Measurements from ENCODE around the gene GAS2L2.

GRCh38 chr17:35705705-35706104 is 47.3 kb downstream of the GAS2L2 start:
- TF ChIP-seq CBX5 (IDR thresholded peaks at IDR 0.05; ENCODE audit: low read depth, low read length) (no peak), EZH2 (IDR thresholded peaks at IDR 0.05; ENCODE audit: low read depth, low read length, severe bottlenecking) (no peak), SP4 (IDR thresholded peaks at IDR 0.05; ENCODE audit: low read length) (no peak), CTCF (IDR thresholded peaks at IDR 0.05; ENCODE audit: control extremely low read depth in 1 of 3, insufficient read depth in 1 of 3, low read depth in 1 of 3, low read length in 3 of 3) (no peak), SRF (IDR thresholded peaks at IDR 0.05; ENCODE audit: low read depth, low read length) (no peak), CEBPB (IDR thresholded peaks at IDR 0.05; ENCODE audit: low read depth, low read length) (no peak), HDAC6 (IDR thresholded peaks at IDR 0.05; ENCODE audit: low read depth, low read length) (no peak), KDM1A (IDR thresholded peaks at IDR 0.05; ENCODE audit: borderline replicate concordance, low read length) (no peak), ATF2 (IDR thresholded peaks at IDR 0.05; ENCODE audit: low read length) (no peak), GABPA (IDR thresholded peaks at IDR 0.05; ENCODE audit: borderline replicate concordance, insufficient read depth, low read length) (no peak), POLR2A (IDR thresholded peaks at IDR 0.05; ENCODE audit: control extremely low read depth in 1 of 2, low read depth in 2 of 2, low read length in 2 of 2) (no peak)
